Activated CD4-positive, alpha-beta T cell treated with anti-CD3 and anti-CD28 coated beads for 36 hours (primary cell): Measurements from ENCODE around the gene ARHGAP33. TPM values are rescaled to one million over a fixed set of nuclear protein-coding genes. Genes with fewer than 3 reads are reported as not detected.
"Not testable (repeated sequence)": the region's sequence is repeated elsewhere in the genome, so short reads cannot be mapped to it uniquely, and the experiment has no call there.

ENCODE experiments used
- ATAC-seq: fragments of 200-7000 bp; cut with Tn5 transposase; one replicate; pipeline ENCODE4 v1.10.0; 2021; ENCODE audit warnings: mild to moderate bottlenecking, moderate library complexity
- CTCF ChIA-PET: fragments of 350-600 bp; sonication (Branson Sonifier 250); formaldehyde crosslinking; loops from one replicate; lab custom pipeline; 2021; ENCODE audit warnings: antibody characterized with exemption; lab: Charles Lee
- POLR2A ChIA-PET: fragments of 350-600 bp; sonication (Branson Sonifier 250); formaldehyde crosslinking; loops from one replicate; lab custom pipeline; 2021; ENCODE audit warnings: antibody characterized with exemption, inconsistent platforms; lab: Charles Lee
- DNase-seq: peaks from one replicate; pipeline ENCODE4 v3.0.0-alpha.2; 2020
- H3K27ac Mint-ChIP-seq: one replicate; pipeline ENCODE4 v1.8.0; 2021; ENCODE audit warnings: mixed read lengths
- H3K27me3 Mint-ChIP-seq: one replicate; pipeline ENCODE4 v1.8.0; 2021; ENCODE audit warnings: mixed read lengths
- H3K36me3 Mint-ChIP-seq: one replicate; pipeline ENCODE4 v1.8.0; 2021; ENCODE audit warnings: low read depth, mixed read lengths
- H3K4me1 Mint-ChIP-seq: one replicate; pipeline ENCODE4 v1.8.0; 2021; ENCODE audit warnings: mixed read lengths
- H3K4me3 Mint-ChIP-seq: one replicate; pipeline ENCODE4 v1.8.0; 2021; ENCODE audit warnings: mild to moderate bottlenecking, moderate library complexity, mixed read lengths
- H3K9me3 Mint-ChIP-seq: one replicate; pipeline ENCODE4 v1.8.0; 2021; ENCODE audit warnings: low read depth, mixed read lengths
- intact Hi-C, 2 experiments: fragments of 100-400 bp; cut with DNase I in 1 of 2; cut with micrococcal nuclease in 1 of 2; formaldehyde crosslinking; loops; one replicate each; pipeline versions ENCODE4 v1.14.2 to v1.15.1; 2022 to 2024; cut with DNase I, micrococcal nuclease
- total RNA-seq, 2 experiments: library from RNA; stranded (reverse); gene quantifications; one replicate each; pipeline ENCODE4 v1.2.3, GENCODE V29; 2021

The ARHGAP33 gene
- total RNA-seq, 2 experiments from 2014 or later, result 27.8 to 35.2 TPM

DNA sequence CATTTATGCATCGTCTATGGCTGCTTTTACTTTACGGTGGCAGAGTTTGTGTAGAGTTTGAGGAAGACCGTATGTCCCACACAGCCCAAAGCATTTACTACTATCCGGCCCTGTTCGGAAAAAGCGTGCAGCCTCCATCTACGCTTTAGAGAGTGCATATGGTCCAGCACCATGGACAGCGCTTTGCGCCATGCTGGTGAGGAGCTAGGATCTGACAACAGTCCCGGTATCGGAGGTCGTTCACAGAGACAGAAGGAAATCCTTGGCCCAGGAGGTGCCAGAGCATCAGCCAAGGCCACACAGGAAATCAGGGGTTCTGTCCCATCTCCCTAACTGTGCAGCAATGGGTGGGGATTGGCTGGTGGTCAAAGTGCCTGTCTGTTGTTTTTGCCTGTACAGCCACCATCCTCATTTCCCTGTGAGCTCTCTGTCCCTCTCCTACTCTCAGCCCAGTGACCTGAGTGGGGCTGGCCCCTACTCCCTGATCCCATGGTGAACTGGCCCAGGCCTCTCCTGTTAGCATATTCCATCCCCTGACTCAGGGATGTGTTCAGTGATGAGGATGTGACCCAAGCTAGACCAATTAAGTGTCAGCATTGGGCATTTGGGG is 53.4 kb downstream of the ARHGAP33 start:
- Mint-ChIP-seq H3K36me3 (no peaks in the 10 kb centered on the region), H3K27me3 (peaks cover 30% of the 10 kb centered on the region), H3K27ac (no peak overlapping the region), H3K9me3 (no peaks in the 10 kb centered on the region), H3K4me3 (no peak overlapping the region), H3K4me1 (no peaks in the 10 kb centered on the region)
- POLR2A ChIA-PET, result no interaction called here
- DNase-seq, result peak; percentile 80
- ATAC-seq, result peak; percentile 63
- intact Hi-C loops, result loop anchor here in 1 of 2 experiments (1.0 kb wide), 1 partner anchor 51 kb away; no protein-coding TSS in a partner anchor
- CTCF ChIA-PET, result interaction anchor here (0.6 to 0.8 kb wide), 4 partner anchors 9 to 96 kb away, joined by 3 read pairs; partner anchors contain the start of gene LIN37

- POLR2A ChIA-PET, result no interaction called here
- Mint-ChIP-seq H3K36me3 (no peaks in the 10 kb centered on the region), H3K4me1 (no peaks in the 10 kb centered on the region), H3K27me3 (peaks cover 32% of the 10 kb centered on the region), H3K27ac (no peak overlapping the region), H3K9me3 (no peaks in the 10 kb centered on the region), H3K4me3 (no peak overlapping the region)
- ATAC-seq, result no peak
- intact Hi-C loops, result no loop called here
- CTCF ChIA-PET, result interaction anchor here (0.5 kb wide), 1 partner anchor 323 kb away, joined by 3 read pairs; no protein-coding TSS in a partner anchor
- DNase-seq, result no peak
Observed at GRCh38 chr19:35830986-35831385, 55.6 kb downstream of the ARHGAP33 start.

DNA sequence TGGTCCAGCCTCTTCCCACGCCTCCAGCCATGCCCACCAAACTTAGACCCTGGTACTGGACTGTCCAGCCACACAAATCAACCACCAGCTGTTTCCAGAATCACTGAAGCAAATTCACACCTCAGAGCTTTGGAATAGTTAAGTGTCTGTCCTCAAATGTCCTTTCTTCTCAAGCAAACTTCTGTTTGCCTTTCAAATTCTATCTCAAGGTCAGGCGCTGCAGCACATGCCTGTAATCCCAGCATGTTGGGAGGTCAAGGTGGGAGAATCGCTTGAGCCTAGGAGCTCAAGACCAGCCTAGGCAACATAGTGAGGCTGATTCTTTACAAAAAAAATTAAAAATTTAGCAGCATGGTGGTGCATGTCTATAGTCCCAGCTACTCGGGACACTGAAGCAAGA is 56.7 kb downstream of the ARHGAP33 start:
- ChIA-PET POLR2A (no interaction called here), CTCF (no interaction called here)
- Mint-ChIP-seq H3K9me3 (no peaks in the 10 kb centered on the region), H3K27me3 (peaks cover 33% of the 10 kb centered on the region), H3K27ac (no peak overlapping the region), H3K4me1 (no peaks in the 10 kb centered on the region), H3K36me3 (no peaks in the 10 kb centered on the region), H3K4me3 (no peak overlapping the region)
- ATAC-seq, result no peak
- DNase-seq, result no peak
- intact Hi-C loops, result no loop called here

- ATAC-seq, result no peak
- no peak overlapping the region for H3K4me3 Mint-ChIP-seq
- H3K27ac Mint-ChIP-seq, result no peak overlapping the region
- H3K9me3 Mint-ChIP-seq, result peaks cover 2% of the 10 kb centered on the region
- intact Hi-C loops, result no loop called here
- DNase-seq, result no peak
- ChIA-PET CTCF (interaction anchor here (1.0 kb wide), 1 partner anchor 186 kb away, joined by 3 read pairs; the partner anchor contains the start of gene COX6B1), POLR2A (no interaction called here)
- peaks cover 25% of the 10 kb centered on the region for H3K27me3 Mint-ChIP-seq
- no peaks in the 10 kb centered on the region for H3K36me3 Mint-ChIP-seq
- H3K4me1 Mint-ChIP-seq, result no peaks in the 10 kb centered on the region
Observed at GRCh38 chr19:35833972-35834371, 58.6 kb downstream of the ARHGAP33 start.

DNA sequence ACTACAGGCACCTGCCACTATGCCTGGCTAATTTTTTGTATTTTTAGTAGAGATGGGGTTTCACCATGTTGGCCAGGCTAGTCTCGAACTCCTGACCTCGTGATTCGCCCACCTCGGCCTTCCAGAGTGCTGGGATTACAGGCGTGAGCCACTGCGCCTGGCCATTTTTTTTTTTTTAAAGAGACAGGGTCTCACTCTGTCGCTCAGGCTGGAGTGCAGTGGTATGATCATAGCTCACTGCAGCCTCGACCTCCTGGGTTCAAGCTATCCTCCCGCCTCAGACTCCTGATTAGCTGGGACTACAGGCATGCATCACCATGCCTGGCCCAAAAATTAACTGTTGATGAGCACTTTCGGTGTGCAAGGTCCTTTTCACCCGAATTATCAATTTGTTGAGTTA is 60.7 kb downstream of the ARHGAP33 start:
- H3K9me3 Mint-ChIP-seq, H3K27ac Mint-ChIP-seq, ATAC-seq, H3K4me1 Mint-ChIP-seq, intact Hi-C loops, H3K36me3 Mint-ChIP-seq, POLR2A ChIA-PET, DNase-seq, H3K4me3 Mint-ChIP-seq: not testable (repeated sequence)
- H3K27me3 Mint-ChIP-seq, result peaks cover 20% of the 10 kb centered on the region
- CTCF ChIA-PET, result interaction anchor here (1.1 kb wide), 1 partner anchor 17 kb away, joined by 3 read pairs; no protein-coding TSS in a partner anchor

Other genes with a start within 250 kb of the ARHGAP33 start
- gene SBSN, start 247.3 kb upstream of the ARHGAP33 start, total RNA-seq, result not detected
- not detected for gene GAPDHS, start 242.1 kb upstream of the ARHGAP33 start, total RNA-seq
- 10 to 100 TPM; 73.1 to 73.8 TPM for gene TMEM147, start 229.9 kb upstream of the ARHGAP33 start, total RNA-seq
- not detected for gene ATP4A, start 211.9 kb upstream of the ARHGAP33 start, total RNA-seq
- gene PMIS2, start 189.4 kb upstream of the ARHGAP33 start, total RNA-seq, result not detected
- 10 to 100 TPM; 39.7 to 41.0 TPM for gene HAUS5, start 162.8 kb upstream of the ARHGAP33 start, total RNA-seq
- gene RBM42, start 146.5 kb upstream of the ARHGAP33 start, total RNA-seq, result 10 to 100 TPM; 87.5 to 94.4 TPM
- gene ETV2, start 133.8 kb upstream of the ARHGAP33 start, total RNA-seq, result 1 to 10 TPM in 1 of 2 experiments, under 1 TPM in 1; 0.37 to 1.1 TPM
- 100 to 1,000 TPM; 385 to 437 TPM for gene COX6B1, start 127.2 kb upstream of the ARHGAP33 start, total RNA-seq
- 1 to 10 TPM; 1.2 to 1.8 TPM for gene UPK1A, start 109.0 kb upstream of the ARHGAP33 start, total RNA-seq
- gene ZBTB32, start 71.0 kb upstream of the ARHGAP33 start, total RNA-seq, result 100 to 1,000 TPM; 232 to 265 TPM
- gene KMT2B, start 57.6 kb upstream of the ARHGAP33 start, total RNA-seq, result 10 to 100 TPM; 48.6 to 49.4 TPM
- 10 to 100 TPM; 71.4 to 80.2 TPM for gene IGFLR1, start 33.1 kb upstream of the ARHGAP33 start, total RNA-seq
- gene U2AF1L4, start 30.1 kb upstream of the ARHGAP33 start, total RNA-seq, result 10 to 100 TPM; 31.6 to 37.5 TPM
- gene PSENEN, start 29.9 kb upstream of the ARHGAP33 start, total RNA-seq, result 10 to 100 TPM; 36.0 to 37.9 TPM
- 10 to 100 TPM in 1 of 2 experiments, 1 to 10 TPM in 1; 8.4 to 12.7 TPM for gene LIN37, start 27.0 kb upstream of the ARHGAP33 start, total RNA-seq
- under 1 TPM; 0.53 to 0.93 TPM for gene HSPB6, start 18.5 kb upstream of the ARHGAP33 start, total RNA-seq
- 10 to 100 TPM; 39.8 to 62.8 TPM for gene PROSER3, start 17.4 kb upstream of the ARHGAP33 start, total RNA-seq
- not detected for gene PRODH2, start 37.3 kb downstream of the ARHGAP33 start, total RNA-seq
- gene NPHS1, start 76.9 kb downstream of the ARHGAP33 start, total RNA-seq, result not detected
- under 1 TPM; 0.93 to 0.98 TPM for gene KIRREL2, start 81.3 kb downstream of the ARHGAP33 start, total RNA-seq
- gene APLP1, start 93.0 kb downstream of the ARHGAP33 start, total RNA-seq, result 1 to 10 TPM; 2.3 to 3.0 TPM
- gene NFKBID, start 125.0 kb downstream of the ARHGAP33 start, total RNA-seq, result 10 to 100 TPM; 60.1 TPM
- 10 to 100 TPM; 27.0 to 32.7 TPM for gene HCST, start 127.0 kb downstream of the ARHGAP33 start, total RNA-seq
- not detected for gene TYROBP, start 132.7 kb downstream of the ARHGAP33 start, total RNA-seq
- 1 to 10 TPM; 7.8 to 8.3 TPM for gene LRFN3, start 160.8 kb downstream of the ARHGAP33 start, total RNA-seq
- gene SDHAF1, start 219.6 kb downstream of the ARHGAP33 start, total RNA-seq, result 10 to 100 TPM; 16.0 to 19.2 TPM
- 1 to 10 TPM; 1.6 to 1.7 TPM for gene SYNE4, start 233.2 kb downstream of the ARHGAP33 start, total RNA-seq
- 10 to 100 TPM; 40.6 to 42.2 TPM for gene ALKBH6, start 238.6 kb downstream of the ARHGAP33 start, total RNA-seq